ENCODE data around the gene GOLGA8O. TPM values are rescaled to one million over a fixed set of nuclear protein-coding genes. Genes with fewer than 3 reads are reported as not detected.
"Not testable (repeated sequence)": the region's sequence is repeated elsewhere in the genome, so short reads cannot be mapped to it uniquely, and the experiment has no call there.

GOLGA8O gene, protein sequence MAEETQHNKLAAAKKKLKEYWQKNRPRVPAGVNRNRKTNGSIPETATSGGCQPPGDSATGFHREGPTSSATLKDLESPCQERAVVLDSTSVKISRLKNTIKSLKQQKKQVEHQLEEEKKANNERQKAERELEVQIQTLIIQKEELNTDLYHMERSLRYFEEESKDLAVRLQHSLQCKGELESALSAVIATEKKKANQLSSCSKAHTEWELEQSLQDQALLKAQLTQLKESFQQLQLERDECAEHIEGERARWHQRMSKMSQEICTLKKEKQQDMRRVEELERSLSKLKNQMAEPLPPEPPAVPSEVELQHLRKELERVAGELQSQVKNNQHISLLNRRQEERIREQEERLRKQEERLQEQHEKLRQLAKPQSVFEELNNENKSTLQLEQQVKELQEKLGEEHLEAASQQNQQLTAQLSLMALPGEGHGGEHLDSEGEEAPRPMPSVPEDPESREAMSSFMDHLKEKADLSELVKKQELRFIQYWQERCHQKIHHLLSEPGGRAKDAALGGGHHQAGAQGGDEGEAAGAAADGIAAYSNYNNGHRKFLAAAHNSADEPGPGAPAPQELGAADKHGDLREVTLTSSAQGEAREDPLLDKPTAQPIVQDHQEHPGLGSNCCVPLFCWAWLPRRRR
- not detected in 2 replicates for total RNA-seq (ENCODE audit: low replicate concordance)

DNA sequence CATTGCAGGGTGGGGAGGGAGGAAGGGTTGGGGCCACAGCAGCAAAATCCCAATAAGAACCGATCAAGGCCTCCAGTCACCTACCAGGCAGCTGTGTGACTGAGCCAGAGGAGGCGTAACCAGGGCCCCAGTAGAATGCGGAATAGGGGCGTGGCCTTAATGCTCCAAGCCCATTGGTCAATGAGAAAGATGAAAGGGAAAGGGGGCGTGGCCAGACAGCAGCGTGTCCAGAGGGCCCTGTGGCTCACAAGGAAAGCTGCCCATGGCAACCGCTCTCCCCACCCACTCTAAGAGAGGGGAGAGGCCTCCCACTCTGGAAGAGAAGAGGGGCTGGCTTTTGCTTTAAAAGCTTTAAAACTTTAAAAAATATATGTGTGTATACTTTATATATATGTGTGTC is at the start of gene GOLGA8O:
TSS of gene GOLGA8O (minus strand) at position 101 of the 400 bp plus-strand sequence. CDS start at position 3, 98 bp downstream.
- H3F3A ChIP-seq (ENCODE audit: low read depth); H3K4me1 ChIP-seq; H3K27me3 ChIP-seq; H3K9me3 ChIP-seq (ENCODE audit: low read depth); H3K4me1 Mint-ChIP-seq; H3K4me2 ChIP-seq; H3K27me3 Mint-ChIP-seq (ENCODE audit: insufficient read depth, low read depth); H3K4me3 Mint-ChIP-seq; H3K36me3 Mint-ChIP-seq; H3K9ac ChIP-seq; H3K27ac Mint-ChIP-seq; H3K36me3 ChIP-seq; H3K4me3 ChIP-seq; H2AFZ ChIP-seq (replicated peaks); H3K9me3 Mint-ChIP-seq; DNase-seq (ENCODE audit: low spot score); H3K27ac ChIP-seq; H3K79me2 ChIP-seq (ENCODE audit: low read depth); H4K20me1 ChIP-seq (ENCODE audit: low read depth): not testable (repeated sequence)

DNA sequence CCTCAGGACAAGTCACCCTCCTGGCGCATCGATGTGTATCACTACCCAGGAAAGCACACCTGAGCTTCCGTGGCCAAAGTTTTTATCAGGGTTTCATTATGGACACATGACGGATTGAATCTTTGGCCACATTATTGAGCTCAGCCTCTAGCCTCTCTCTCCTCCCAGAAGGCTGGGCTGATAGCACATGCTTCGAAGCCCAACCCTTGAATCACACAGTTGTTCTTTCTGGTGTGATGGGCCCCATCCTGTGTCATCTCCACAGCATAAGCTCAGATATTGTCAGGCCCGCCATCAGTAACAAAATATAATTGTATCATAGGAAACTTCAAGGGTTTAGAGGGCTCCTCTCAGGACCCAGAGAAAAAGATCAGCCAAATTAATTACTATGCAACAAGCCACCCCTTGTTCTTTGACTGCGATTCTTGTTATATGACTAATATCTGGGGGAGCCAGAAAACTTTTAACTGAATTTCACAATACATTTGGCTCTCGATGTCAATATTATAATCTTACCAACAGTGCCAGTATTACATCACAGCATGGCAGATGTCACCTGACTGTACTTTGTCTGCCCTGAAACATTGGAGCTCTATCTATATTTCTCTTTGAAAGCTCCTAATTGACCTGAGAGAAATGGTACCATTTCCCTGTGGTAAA is 48.8 kb upstream of the GOLGA8O start:
- not testable (repeated sequence) for H3K4me3 Mint-ChIP-seq; H3K9me3 Mint-ChIP-seq; H3K79me2 ChIP-seq (ENCODE audit: low read depth); H3K4me2 ChIP-seq; H3K27ac ChIP-seq; H3K4me3 ChIP-seq; H3K9me3 ChIP-seq (ENCODE audit: low read depth); H4K20me1 ChIP-seq (ENCODE audit: low read depth); H3K4me1 ChIP-seq; H3F3A ChIP-seq (ENCODE audit: low read depth); H3K4me1 Mint-ChIP-seq; H3K36me3 Mint-ChIP-seq; H3K27me3 Mint-ChIP-seq (ENCODE audit: insufficient read depth, low read depth); H3K36me3 ChIP-seq; H3K9ac ChIP-seq; H3K27me3 ChIP-seq; H3K27ac Mint-ChIP-seq; H2AFZ ChIP-seq (replicated peaks); DNase-seq (ENCODE audit: low spot score)

DNA sequence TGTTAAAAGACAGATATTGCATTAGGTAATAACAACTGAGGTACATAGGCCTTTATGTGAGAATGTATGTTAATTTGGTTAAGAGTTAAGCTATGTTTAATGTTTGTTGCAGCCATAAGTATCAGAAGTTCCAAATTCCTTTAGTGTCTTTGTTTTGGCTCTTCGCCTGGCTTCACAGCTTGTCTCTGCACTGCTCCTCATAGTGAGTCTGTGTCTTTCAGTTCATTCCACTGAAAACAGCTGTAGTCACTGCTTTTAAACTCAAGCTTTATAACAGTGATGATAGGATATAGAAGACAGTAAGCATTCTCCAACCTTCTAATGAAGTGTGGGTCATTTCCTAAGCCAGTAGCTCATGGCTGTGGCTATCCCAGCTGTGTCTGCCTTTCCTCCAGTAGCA is 47.5 kb upstream of the GOLGA8O start:
- H3K36me3 Mint-ChIP-seq; DNase-seq (ENCODE audit: low spot score); H3K4me3 ChIP-seq; H3K27me3 Mint-ChIP-seq (ENCODE audit: insufficient read depth, low read depth); H3K4me1 ChIP-seq; H3K36me3 ChIP-seq; H3K4me2 ChIP-seq; H3K9me3 Mint-ChIP-seq; H3K9me3 ChIP-seq (ENCODE audit: low read depth); H2AFZ ChIP-seq (replicated peaks); H3F3A ChIP-seq (ENCODE audit: low read depth); H3K27ac ChIP-seq; H3K79me2 ChIP-seq (ENCODE audit: low read depth); H4K20me1 ChIP-seq (ENCODE audit: low read depth); H3K4me1 Mint-ChIP-seq; H3K27ac Mint-ChIP-seq; H3K27me3 ChIP-seq; H3K9ac ChIP-seq; H3K4me3 Mint-ChIP-seq: not testable (repeated sequence)

DNA sequence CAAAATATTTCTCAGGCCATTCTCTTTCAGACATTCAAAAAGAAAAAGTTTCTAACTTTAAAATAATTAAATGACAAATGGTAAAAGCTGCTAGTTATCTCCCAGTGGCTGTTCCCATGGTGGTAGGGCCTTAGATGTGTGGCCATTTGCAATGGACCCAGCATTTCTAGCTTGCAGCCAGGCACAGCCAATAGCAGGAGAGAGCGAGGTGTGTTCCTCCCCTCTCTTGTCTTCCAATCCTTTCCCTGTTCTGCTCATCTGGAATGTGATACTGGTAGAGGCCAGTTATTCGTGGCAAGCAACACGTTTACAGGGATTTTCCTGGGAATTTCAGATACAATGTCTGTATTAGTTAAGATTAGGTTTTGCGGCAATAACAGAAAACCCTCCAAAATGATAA is 37.3 kb upstream of the GOLGA8O start:
- not testable (repeated sequence) for H3K4me2 ChIP-seq; H3K27me3 Mint-ChIP-seq (ENCODE audit: insufficient read depth, low read depth); H3K36me3 Mint-ChIP-seq; H3K79me2 ChIP-seq (ENCODE audit: low read depth); H3K9me3 ChIP-seq (ENCODE audit: low read depth); DNase-seq (ENCODE audit: low spot score); H3K27ac ChIP-seq; H3K4me1 ChIP-seq; H3F3A ChIP-seq (ENCODE audit: low read depth); H3K4me1 Mint-ChIP-seq; H3K27me3 ChIP-seq; H3K36me3 ChIP-seq; H3K9ac ChIP-seq; H3K4me3 ChIP-seq; H3K9me3 Mint-ChIP-seq; H3K27ac Mint-ChIP-seq; H3K4me3 Mint-ChIP-seq; H2AFZ ChIP-seq (replicated peaks); H4K20me1 ChIP-seq (ENCODE audit: low read depth)

DNA sequence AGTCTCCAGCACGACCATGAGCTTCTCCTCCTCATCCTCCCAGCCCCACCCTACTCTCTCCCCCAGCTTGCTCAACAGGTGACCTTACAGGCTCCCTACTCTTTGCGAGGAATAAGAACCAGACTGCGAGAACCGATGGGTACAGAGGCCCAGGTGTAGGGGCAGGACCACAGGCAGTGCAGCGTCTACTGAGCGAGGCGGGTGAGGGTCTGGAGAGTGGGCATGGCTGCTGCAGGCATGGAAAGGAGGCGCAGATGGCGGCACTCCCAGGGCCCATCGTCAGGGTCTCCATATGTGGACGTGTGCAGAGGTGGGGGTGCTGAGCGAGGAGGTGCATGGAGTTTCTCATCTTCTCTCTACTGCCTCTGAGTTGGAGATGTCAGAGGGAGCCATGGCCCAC is 31.0 kb upstream of the GOLGA8O start:
- not testable (repeated sequence) for H3K27ac Mint-ChIP-seq; DNase-seq (ENCODE audit: low spot score); H3K27me3 Mint-ChIP-seq (ENCODE audit: insufficient read depth, low read depth); H3K36me3 Mint-ChIP-seq; H3K4me1 Mint-ChIP-seq; H3K4me3 Mint-ChIP-seq; H3K9me3 ChIP-seq (ENCODE audit: low read depth); H2AFZ ChIP-seq (replicated peaks); H3K79me2 ChIP-seq (ENCODE audit: low read depth); H3F3A ChIP-seq (ENCODE audit: low read depth); H4K20me1 ChIP-seq (ENCODE audit: low read depth); H3K9me3 Mint-ChIP-seq; H3K27ac ChIP-seq; H3K36me3 ChIP-seq; H3K4me3 ChIP-seq; H3K9ac ChIP-seq; H3K27me3 ChIP-seq; H3K4me2 ChIP-seq; H3K4me1 ChIP-seq

DNA sequence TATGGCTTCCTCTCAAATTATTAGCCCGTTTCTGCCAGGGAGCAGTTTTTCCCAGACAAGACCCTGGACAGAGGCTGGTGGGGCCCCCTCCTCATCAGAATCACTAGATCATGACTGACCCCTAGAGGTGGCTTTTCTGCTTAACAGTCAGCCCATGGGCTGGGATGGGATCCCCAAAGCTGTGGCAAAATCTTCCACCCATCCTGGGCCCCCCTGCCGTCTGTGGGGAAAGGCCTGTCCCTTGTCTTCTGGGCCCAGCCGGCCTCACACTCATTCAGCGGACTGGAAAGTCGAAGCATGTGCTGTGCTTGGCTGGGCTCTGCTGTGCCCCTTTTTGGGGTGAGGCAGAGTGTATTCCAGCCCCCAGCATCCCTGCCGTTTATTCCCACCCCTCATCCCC is 27.9 kb upstream of the GOLGA8O start:
- not testable (repeated sequence) for H3K4me3 Mint-ChIP-seq; H2AFZ ChIP-seq (replicated peaks); H3K9me3 Mint-ChIP-seq; H3K4me2 ChIP-seq; H3K9ac ChIP-seq; H3K27ac Mint-ChIP-seq; H3K4me3 ChIP-seq; H4K20me1 ChIP-seq (ENCODE audit: low read depth); H3K79me2 ChIP-seq (ENCODE audit: low read depth); H3K27me3 Mint-ChIP-seq (ENCODE audit: insufficient read depth, low read depth); H3K27ac ChIP-seq; H3K4me1 Mint-ChIP-seq; H3F3A ChIP-seq (ENCODE audit: low read depth); H3K9me3 ChIP-seq (ENCODE audit: low read depth); H3K36me3 Mint-ChIP-seq; H3K27me3 ChIP-seq; H3K36me3 ChIP-seq; H3K4me1 ChIP-seq
- DNase-seq (ENCODE audit: low spot score): peak; percentile 0

DNA sequence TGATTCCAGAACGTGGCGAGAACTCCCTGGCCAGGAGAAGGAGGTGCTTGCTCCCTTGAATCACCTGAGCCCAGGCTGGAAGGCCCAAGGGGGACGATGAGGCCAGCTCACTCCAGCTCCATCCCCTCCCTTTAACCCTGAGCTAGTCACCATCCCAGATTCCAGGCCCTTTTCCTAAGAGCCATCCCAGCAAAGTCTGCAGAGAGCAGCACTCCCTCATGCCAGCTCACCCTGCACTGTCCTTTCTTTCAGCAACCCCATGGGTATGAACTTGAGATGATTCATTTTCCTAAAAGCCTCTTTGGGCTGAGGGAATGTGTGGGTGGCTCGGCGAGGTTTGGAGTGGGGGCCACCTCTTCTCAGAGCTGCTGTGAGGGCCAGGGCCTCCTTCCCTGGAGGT is 26.2 kb upstream of the GOLGA8O start:
- not testable (repeated sequence) for H3K36me3 ChIP-seq; H3K27ac Mint-ChIP-seq; H3K9me3 ChIP-seq (ENCODE audit: low read depth); H3K9me3 Mint-ChIP-seq; H3K27ac ChIP-seq; H3K36me3 Mint-ChIP-seq; H4K20me1 ChIP-seq (ENCODE audit: low read depth); H3K4me1 ChIP-seq; H3K4me3 ChIP-seq; H3K79me2 ChIP-seq (ENCODE audit: low read depth); H3K27me3 ChIP-seq; H3F3A ChIP-seq (ENCODE audit: low read depth); H3K27me3 Mint-ChIP-seq (ENCODE audit: insufficient read depth, low read depth); H2AFZ ChIP-seq (replicated peaks); H3K4me2 ChIP-seq; H3K4me1 Mint-ChIP-seq; H3K9ac ChIP-seq; DNase-seq (ENCODE audit: low spot score); H3K4me3 Mint-ChIP-seq

DNA sequence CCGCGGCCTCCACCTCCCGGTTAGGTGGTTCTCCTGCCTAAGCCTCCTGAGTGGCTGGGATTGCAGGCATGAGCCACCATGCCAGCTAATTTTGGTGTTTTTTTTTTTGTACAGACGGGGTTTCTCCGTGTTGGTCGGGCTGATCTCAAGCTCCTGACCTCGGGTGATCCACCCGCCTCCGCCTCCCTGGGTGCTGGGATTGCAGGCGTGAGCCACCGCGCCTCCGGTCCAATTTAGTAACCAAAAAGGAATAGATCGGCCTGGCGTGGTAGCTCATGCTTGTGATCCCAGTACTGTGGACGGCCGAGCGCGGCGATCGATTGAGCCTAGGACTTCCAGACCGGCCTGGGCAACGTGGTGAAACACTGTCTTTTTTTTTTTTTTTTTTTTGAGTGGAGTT is 12.6 kb upstream of the GOLGA8O start:
- not testable (repeated sequence) for H3K36me3 ChIP-seq; H3K4me2 ChIP-seq; H3K9me3 Mint-ChIP-seq; H2AFZ ChIP-seq (replicated peaks); H3K4me1 ChIP-seq; H3K9me3 ChIP-seq (ENCODE audit: low read depth); H3K27ac Mint-ChIP-seq; H3K79me2 ChIP-seq (ENCODE audit: low read depth); H3K4me3 ChIP-seq; H4K20me1 ChIP-seq (ENCODE audit: low read depth); H3K27me3 Mint-ChIP-seq (ENCODE audit: insufficient read depth, low read depth); H3K9ac ChIP-seq; H3K27me3 ChIP-seq; H3K4me3 Mint-ChIP-seq; H3K27ac ChIP-seq; H3K4me1 Mint-ChIP-seq; H3F3A ChIP-seq (ENCODE audit: low read depth); H3K36me3 Mint-ChIP-seq
- peak; percentile 0 for DNase-seq (ENCODE audit: low spot score)

All from neural progenitor cell (in vitro differentiated cells).